HUDEP-2 (cell line): ENCODE results near the gene CNGB1.

Experiments used
- DNase-seq, 76 experiments: peaks; one replicate each; lab custom pipeline; 2025; ENCODE audit not compliant: unreplicated experiment in 76 of 76; lab: John Stamatoyannopoulos, UW

The CNGB1 gene

DNA sequence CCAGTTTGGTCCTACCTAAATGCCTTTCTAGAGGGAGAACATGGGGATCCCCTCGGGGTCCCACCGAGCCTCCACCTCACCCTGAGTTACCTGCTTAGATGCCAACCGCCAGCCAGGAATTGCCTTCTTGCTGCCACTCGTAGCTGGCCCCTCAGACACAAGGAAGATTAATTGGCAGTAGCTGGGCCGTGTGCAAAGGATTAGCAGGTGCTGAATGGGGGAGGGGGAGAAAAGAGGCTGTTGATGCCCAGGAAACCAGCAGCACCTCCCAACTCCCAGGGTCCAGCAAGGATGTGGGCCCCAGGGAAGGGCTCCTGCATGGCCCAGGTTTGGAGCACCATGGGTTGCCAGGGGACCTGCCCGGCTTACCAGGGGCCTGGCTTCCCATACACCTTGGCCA is at the start of gene CNGB1:
CNGB1 (minus strand) TSS at position 159 of the 400 bp plus-strand sequence. CDS start 3,842 bp downstream, outside the sequence.
- no peak for DNase-seq

DNA sequence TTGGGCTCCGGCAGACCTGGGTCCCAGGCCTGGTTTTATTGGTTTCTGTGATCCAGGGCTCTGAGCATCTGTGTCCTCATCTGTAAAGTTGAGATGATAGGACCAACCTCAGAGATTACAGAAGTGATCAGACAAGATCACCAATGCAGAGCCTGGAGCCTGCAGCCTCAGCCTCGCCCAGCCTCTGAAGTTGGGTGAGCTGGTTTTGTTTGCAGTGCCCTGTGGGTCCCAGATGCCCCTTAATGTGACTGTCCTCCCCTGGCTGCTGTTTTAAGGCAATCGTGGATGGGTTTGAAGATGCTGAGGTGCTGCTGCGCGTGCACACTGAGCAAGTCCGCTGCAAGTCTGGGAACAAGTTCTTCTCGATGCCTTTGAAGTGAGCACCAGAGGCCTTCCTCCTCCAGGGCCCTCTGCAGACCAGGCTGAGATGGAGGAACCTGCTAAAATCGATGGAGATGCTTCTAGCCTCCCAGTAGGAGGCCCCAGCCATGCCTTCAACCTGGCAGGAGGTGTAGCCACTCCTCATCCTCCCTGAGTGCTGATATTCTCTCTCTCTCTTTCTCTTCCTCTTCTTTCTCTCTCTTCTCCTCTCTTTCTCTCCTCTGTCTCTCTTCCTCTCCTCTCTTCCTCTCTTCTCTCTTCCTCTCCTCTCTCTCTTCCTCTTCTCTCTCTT is 49.1 kb upstream of the CNGB1 start:
- no peak for DNase-seq

- DNase-seq, result no peak
Observed at GRCh38 chr16:58018803-58019202, 47.9 kb upstream of the CNGB1 start.

- DNase-seq, result no peak
Observed at GRCh38 chr16:58016840-58017446, 46.0 kb upstream of the CNGB1 start.

DNA sequence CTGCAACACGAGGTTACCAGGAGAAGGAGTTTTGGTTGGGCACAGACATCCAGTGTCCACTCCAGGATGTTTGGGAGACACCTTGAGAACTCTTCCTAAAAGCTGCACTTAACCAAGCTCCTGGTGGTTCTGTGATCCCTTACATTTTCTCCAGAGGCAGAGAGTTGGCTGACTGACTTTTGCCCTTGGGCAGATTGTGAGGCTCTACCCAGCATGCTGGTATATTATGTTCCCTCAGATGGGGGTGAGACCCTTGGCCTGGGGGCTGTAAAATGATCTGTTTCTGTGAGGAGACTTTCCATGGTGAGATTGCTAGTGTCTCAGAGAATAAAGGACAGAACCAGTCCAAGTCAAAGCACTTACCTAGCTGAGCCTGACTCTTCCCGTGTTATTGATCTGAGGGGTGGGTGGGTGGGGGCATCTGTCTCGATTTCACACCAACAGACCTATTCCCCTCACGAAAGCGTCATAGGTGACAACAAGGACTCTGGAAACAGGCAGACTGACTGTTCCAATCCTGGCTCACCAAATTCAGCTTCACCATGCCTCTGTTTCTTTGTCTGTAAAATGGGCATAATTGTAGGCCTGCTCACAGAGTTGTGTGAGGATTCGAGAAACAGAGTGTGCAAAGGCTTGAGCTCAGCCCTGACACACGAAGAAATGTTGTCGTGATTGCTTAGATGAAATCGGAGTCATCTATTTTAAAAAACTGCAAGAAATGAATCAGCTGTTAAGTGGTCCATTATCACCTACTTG is 42.5 kb upstream of the CNGB1 start:
- DNase-seq, result no peak

DNA sequence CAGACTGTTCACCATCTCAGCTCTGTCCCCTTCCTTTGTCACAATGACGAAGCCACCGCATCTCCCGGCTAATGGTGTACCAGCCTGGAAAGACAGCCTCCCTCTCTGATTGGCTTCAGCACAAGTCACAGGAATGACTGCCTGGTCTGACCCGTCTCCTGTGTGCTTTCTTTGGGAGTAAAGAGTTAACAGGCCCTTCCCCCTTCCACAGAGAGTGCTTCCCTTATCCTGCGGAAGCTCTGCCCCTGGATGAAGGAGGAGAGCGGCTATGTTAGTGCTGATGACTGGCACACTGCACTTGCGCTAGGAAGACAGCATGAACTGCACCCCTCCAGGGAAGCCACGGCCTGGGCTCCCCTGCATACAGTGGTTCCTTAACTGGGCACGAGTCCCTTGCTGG is 41.6 kb upstream of the CNGB1 start:
- DNase-seq, result no peak

GRCh38 chr16:58011652-58012051 is 40.7 kb upstream of the CNGB1 start:
- DNase-seq, result no peak

DNA sequence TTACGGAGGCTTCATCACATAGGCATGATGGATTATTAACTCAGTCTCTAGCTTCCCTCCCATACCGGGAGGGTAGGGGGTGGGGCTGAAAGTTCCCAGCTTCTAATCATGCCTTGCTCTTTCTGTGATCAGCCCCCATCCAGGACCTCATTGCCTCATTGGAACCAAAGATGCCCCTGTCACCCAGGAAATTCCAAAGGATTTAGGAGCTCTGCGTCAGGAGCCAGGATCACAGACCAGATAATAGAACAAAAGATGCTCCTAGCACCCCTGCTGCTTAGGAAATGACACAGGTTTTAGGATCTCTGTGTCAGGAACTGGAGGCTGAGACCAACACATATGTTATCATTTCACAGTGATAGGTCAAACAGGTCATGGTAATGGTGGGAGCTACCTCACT is 40.0 kb upstream of the CNGB1 start:
- no peak for DNase-seq

- no peak for DNase-seq
Observed at GRCh38 chr16:58009856-58010416, 39.0 kb upstream of the CNGB1 start.

GRCh38 chr16:58004736-58005135 is 33.8 kb upstream of the CNGB1 start:
- DNase-seq, result peak in 7 of 76 experiments; percentile 7 to 33 (median 13)

DNA sequence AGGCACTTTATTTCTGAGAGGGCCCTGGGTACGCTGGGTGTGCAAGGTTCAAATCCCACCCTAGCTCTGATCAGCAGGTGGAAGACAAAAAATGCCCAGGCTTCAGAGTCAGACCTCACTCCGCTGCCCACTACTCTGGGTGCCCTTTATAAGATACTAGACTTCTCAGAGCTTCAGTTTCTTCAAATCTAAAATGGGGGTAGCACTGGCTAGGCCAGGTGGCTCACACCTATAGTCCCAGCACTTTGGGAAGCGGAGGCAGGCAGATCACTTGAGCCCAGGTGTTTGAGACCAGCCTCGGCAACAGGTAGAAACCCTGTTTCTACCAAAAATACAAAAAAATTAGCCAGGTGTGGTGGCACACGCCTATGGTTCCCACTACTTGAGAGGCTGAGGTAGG is 32.0 kb upstream of the CNGB1 start:
- no peak for DNase-seq

GRCh38 chr16:58002416-58002800 is 31.5 kb upstream of the CNGB1 start:
- DNase-seq, result no peak

- DNase-seq, result no peak
Observed at GRCh38 chr16:58001781-58002415, 31.0 kb upstream of the CNGB1 start.

- peak in 72 of 76 experiments; percentile 38 to 90 (median 72) for DNase-seq
Observed at GRCh38 chr16:58000706-58001676, 30.1 kb upstream of the CNGB1 start, which contains the start of gene USB1. USB1 (plus strand) TSS chr16:58001407; CDS start chr16:58001484, 77 bp downstream.

GRCh38 chr16:57999971-58000705 is 29.2 kb upstream of the CNGB1 start, which contains the start of gene ZNF319:
ZNF319 (minus strand) TSS chr16:58000672; CDS start chr16:57998265, 2,407 bp downstream.
- DNase-seq, result peak in 1 of 76 experiments; percentile 48

DNA sequence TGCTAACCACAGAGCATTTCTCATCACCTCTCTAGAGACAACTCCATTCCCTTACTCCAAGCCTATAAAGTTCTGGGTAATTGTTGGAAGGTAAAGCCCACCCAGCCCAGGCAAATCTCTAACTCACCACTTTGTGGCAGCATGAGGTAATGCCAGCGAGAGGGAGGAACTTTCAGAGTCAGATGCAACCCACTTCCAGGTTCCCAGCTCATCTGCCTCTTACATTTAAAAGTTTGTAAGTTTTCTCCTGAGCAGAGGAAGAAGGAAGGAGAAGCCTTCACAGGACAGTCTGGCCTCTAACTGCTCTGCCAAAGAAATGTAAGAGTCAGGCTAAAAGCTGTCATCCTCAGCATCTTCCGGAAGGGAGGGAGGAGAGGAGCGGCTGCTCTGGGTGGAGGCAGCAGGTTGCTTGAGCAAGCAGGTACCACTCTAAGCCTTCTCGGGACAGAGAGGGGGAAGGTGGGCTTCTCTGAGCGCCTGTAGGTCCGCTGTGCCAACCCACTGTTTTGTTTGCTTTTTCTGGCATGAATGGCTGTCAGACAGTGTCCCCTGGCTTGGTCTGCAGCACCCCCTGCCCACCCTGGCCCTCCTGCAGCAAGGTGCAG is 28.5 kb upstream of the CNGB1 start:
- DNase-seq, result peak in 4 of 76 experiments; percentile 3 to 18 (median 8)

DNA sequence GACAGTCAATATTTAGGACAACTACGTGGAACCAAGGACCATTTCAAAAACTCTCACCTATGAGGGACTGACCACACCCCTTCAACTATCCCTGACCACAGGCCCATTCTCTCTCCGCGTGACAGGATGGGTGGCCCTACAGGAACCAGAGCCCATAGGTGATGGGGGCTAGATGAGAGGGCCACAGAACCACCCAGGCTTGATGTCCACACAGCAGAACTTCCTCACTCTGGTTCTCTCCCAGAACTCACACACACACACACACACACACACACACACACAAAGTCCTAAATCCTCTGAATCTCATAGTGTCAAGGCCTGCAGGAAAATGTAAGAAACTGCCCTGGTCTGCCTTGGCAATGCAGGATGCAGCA is 28.1 kb upstream of the CNGB1 start:
- no peak for DNase-seq

DNA sequence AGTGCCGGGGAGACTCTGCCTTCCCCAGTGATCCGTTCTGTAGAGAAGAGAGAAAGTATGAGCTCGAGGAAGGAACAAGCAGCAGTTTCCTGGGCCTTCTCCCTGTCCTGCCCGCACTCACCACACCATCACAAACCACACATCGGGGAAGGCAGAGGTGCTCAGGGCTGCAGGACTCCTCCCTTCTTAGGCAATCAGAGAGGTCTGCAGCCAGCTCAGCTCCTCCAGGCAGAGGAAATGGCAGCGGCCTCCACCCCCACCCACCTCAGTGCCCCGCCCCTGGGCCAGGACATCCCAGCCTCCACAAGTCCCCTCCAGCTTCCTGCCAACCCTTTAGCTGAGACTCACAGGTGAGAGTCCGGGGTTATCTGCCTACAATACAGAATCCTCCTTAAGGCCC is 27.6 kb upstream of the CNGB1 start:
- peak in 8 of 76 experiments; percentile 5 to 33 (median 14) for DNase-seq
